ENCODE measurements around the gene SLX4. TPM values are rescaled to one million over a fixed set of nuclear protein-coding genes. Genes with fewer than 3 reads are reported as not detected.

Gene SLX4
- total RNA-seq, 1 donor from 2014 or later, result 14.1 TPM

GRCh38 chr16:3580251-3580651, 31.2 kb downstream of the SLX4 start:
- DNase-seq, result no peak
- Mint-ChIP-seq H3K4me3 (ENCODE audit: unreplicated experiment) (no peak overlapping the region), H3K27me3 (ENCODE audit: unreplicated experiment) (no peaks in the 10 kb centered on the region), H3K36me3 (ENCODE audit: unreplicated experiment) (no peaks in the 10 kb centered on the region), H3K9me3 (ENCODE audit: unreplicated experiment) (peaks cover 3% of the 10 kb centered on the region), H3K27ac (ENCODE audit: unreplicated experiment) (no peak overlapping the region), H3K4me1 (ENCODE audit: low read depth, unreplicated experiment) (no peaks in the 10 kb centered on the region)
- no peak for TF ChIP-seq CTCF (IDR thresholded peaks at IDR 0.05; ENCODE audit: partially characterized antibody, unreplicated experiment)

- no peak overlapping the region for H3K27ac Mint-ChIP-seq (ENCODE audit: unreplicated experiment)
- no peaks in the 10 kb centered on the region for H3K4me1 Mint-ChIP-seq (ENCODE audit: low read depth, unreplicated experiment)
- H3K27me3 Mint-ChIP-seq (ENCODE audit: unreplicated experiment), result no peaks in the 10 kb centered on the region
- no peak for DNase-seq
- no peak for TF ChIP-seq CTCF (IDR thresholded peaks at IDR 0.05; ENCODE audit: partially characterized antibody, unreplicated experiment)
- H3K9me3 Mint-ChIP-seq (ENCODE audit: unreplicated experiment), result peaks cover 3% of the 10 kb centered on the region
- H3K36me3 Mint-ChIP-seq (ENCODE audit: unreplicated experiment), result no peaks in the 10 kb centered on the region
- no peak overlapping the region for H3K4me3 Mint-ChIP-seq (ENCODE audit: unreplicated experiment)
These were observed 31.6 kb downstream of the SLX4 start for GRCh38 chr16:3579776-3580175.

GRCh38 chr16:3578610-3579551, 32.5 kb downstream of the SLX4 start:
- H3K27ac Mint-ChIP-seq (ENCODE audit: unreplicated experiment), result no peak overlapping the region
- H3K9me3 Mint-ChIP-seq (ENCODE audit: unreplicated experiment), result peaks cover 3% of the 10 kb centered on the region
- no peaks in the 10 kb centered on the region for H3K27me3 Mint-ChIP-seq (ENCODE audit: unreplicated experiment)
- H3K36me3 Mint-ChIP-seq (ENCODE audit: unreplicated experiment), result no peaks in the 10 kb centered on the region
- no peak for TF ChIP-seq CTCF (IDR thresholded peaks at IDR 0.05; ENCODE audit: partially characterized antibody, unreplicated experiment)
- no peak for DNase-seq
- H3K4me1 Mint-ChIP-seq (ENCODE audit: low read depth, unreplicated experiment), result no peaks in the 10 kb centered on the region
- H3K4me3 Mint-ChIP-seq (ENCODE audit: unreplicated experiment), result no peak overlapping the region

- no peaks in the 10 kb centered on the region for H3K4me1 Mint-ChIP-seq (ENCODE audit: low read depth, unreplicated experiment)
- no peak overlapping the region for H3K27ac Mint-ChIP-seq (ENCODE audit: unreplicated experiment)
- H3K9me3 Mint-ChIP-seq (ENCODE audit: unreplicated experiment), result peaks cover 3% of the 10 kb centered on the region
- no peak for DNase-seq
- H3K27me3 Mint-ChIP-seq (ENCODE audit: unreplicated experiment), result no peaks in the 10 kb centered on the region
- no peak overlapping the region for H3K4me3 Mint-ChIP-seq (ENCODE audit: unreplicated experiment)
- TF ChIP-seq CTCF (IDR thresholded peaks at IDR 0.05; ENCODE audit: partially characterized antibody, unreplicated experiment), result no peak
- no peaks in the 10 kb centered on the region for H3K36me3 Mint-ChIP-seq (ENCODE audit: unreplicated experiment)
These were observed 33.3 kb downstream of the SLX4 start for GRCh38 chr16:3578121-3578520.

- Mint-ChIP-seq H3K36me3 (ENCODE audit: unreplicated experiment) (no peaks in the 10 kb centered on the region), H3K27ac (ENCODE audit: unreplicated experiment) (no peak within 1 kb of the TSS), H3K9me3 (ENCODE audit: unreplicated experiment) (peaks cover 3% of the 10 kb centered on the region), H3K4me3 (ENCODE audit: unreplicated experiment) (no peak within 1 kb of the TSS), H3K4me1 (ENCODE audit: low read depth, unreplicated experiment) (no peaks in the 10 kb centered on the region), H3K27me3 (ENCODE audit: unreplicated experiment) (no peaks in the 10 kb centered on the region)
- DNase-seq, result no peak
- TF ChIP-seq CTCF (IDR thresholded peaks at IDR 0.05; ENCODE audit: partially characterized antibody, unreplicated experiment), result no peak
These were observed 34.1 kb downstream of the SLX4 start, which contains the start of gene NLRC3 for GRCh38 chr16:3577302-3577752. Gene NLRC3 (minus strand): TSS chr16:3577403. CDS start chr16:3565036, 12,367 bp downstream.

All from glutamatergic neuron (in vitro differentiated cells).